Measurements from ENCODE around the gene OR8B12.
"Not testable (repeated sequence)": the region's sequence is repeated elsewhere in the genome, so short reads cannot be mapped to it uniquely, and the experiment has no call there.

The OR8B12 gene

DNA sequence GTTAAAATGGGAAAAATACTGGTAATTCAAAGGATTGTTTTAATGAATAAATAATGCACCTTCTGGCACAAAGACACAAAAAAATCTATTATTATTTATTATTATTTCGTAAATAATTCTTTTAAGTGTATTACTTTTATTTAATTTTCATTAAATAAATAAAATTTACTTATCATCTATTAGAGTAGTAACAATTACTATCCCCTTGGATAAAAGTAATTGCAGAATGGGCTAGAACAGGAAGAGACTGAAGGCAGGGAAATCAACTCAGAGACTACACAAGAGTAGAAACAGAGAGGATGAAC, 23.0 kb downstream of the OR8B12 start:
- in situ Hi-C loops (cut with HindIII; ENCODE audit: low pct_ligation_motif_present, low sequenced_read_pairs) = no loop called here
- no peak for DNase-seq
- Histone ChIP-seq H3K36me3 (replicated peaks) (no peaks in the 10 kb centered on the region), H3K27me3 (replicated peaks) (no peaks in the 10 kb centered on the region), H3K4me3 (ENCODE audit: low read depth, low read length) (no peak overlapping the region), H3K27ac (no peak overlapping the region)
- TF ChIP-seq, protein P1, sequence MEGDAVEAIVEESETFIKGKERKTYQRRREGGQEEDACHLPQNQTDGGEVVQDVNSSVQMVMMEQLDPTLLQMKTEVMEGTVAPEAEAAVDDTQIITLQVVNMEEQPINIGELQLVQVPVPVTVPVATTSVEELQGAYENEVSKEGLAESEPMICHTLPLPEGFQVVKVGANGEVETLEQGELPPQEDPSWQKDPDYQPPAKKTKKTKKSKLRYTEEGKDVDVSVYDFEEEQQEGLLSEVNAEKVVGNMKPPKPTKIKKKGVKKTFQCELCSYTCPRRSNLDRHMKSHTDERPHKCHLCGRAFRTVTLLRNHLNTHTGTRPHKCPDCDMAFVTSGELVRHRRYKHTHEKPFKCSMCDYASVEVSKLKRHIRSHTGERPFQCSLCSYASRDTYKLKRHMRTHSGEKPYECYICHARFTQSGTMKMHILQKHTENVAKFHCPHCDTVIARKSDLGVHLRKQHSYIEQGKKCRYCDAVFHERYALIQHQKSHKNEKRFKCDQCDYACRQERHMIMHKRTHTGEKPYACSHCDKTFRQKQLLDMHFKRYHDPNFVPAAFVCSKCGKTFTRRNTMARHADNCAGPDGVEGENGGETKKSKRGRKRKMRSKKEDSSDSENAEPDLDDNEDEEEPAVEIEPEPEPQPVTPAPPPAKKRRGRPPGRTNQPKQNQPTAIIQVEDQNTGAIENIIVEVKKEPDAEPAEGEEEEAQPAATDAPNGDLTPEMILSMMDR (IDR thresholded peaks at IDR 0.05; ENCODE audit: low read depth, low read length, missing control alignments) = no peak

DNA sequence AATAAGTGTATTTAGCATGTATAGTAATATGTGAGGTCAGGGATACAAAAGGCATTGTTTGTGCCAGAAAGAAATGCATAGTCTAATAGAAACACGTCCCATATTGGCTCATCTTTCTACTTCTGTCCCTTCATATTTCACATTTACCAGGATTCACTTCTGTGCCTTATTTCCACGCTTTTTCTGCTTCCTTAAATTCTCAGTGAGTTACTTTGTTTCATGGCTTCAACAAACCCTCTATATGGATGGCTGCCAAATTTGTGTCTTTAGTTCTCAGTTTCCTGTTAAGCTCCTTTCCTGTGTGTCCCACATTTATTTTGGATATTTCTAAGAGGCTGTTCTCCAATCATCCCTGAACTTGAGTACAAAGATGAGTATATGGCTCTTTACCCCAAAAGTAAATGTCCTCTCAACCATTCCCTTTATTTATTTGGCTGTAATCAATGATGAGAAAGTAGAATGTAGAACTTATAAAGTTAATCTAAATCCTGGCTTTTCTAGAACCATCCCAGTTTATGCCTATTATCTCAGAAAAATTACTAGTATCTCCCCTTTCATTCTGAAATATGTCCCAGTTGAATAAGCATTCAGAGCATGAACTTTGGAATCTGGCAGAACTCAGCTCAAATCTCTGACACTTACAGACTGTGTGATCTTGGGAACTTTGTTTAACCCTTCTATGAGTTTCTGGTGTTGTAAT, 23.5 kb downstream of the OR8B12 start:
- in situ Hi-C loops (cut with HindIII; ENCODE audit: low pct_ligation_motif_present, low sequenced_read_pairs) = no loop called here
- Histone ChIP-seq H3K27ac (no peak overlapping the region), H3K27me3 (replicated peaks) (no peaks in the 10 kb centered on the region), H3K4me3 (ENCODE audit: low read depth, low read length) (no peak overlapping the region), H3K36me3 (replicated peaks) (no peaks in the 10 kb centered on the region)
- DNase-seq = no peak
- TF ChIP-seq, protein P1 (IDR thresholded peaks at IDR 0.05; ENCODE audit: low read depth, low read length, missing control alignments) = no peak

DNA sequence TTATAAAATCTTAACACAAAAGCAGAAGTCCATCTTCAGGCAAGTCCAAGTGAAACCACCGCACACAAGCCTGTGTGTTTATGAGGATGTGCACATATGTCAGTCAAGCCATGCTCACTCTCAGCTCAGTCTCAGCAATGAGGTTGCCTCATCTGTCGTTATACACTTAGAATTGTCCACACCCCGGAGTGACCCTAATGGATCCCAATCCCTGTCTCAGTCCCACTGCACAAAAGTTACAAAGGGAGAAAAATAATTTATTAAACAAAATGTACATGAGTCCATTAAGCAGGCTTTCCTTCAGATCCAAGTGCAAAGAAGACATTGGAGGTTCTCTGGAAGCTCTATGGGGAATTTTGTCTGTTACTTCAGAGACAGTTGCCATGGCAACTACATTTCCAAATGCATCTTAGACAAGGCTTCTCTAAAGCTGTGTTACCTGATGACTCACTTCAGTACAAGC, 24.4 kb downstream of the OR8B12 start:
- Histone ChIP-seq H3K4me3 (ENCODE audit: low read depth, low read length) (no peak overlapping the region), H3K36me3 (replicated peaks) (no peaks in the 10 kb centered on the region), H3K27me3 (replicated peaks) (no peaks in the 10 kb centered on the region), H3K27ac (no peak overlapping the region)
- in situ Hi-C loops (cut with HindIII; ENCODE audit: low pct_ligation_motif_present, low sequenced_read_pairs) = no loop called here
- peak; percentile 16 for DNase-seq
- TF ChIP-seq, protein P1 (IDR thresholded peaks at IDR 0.05; ENCODE audit: low read depth, low read length, missing control alignments) = no peak

GRCh38 chr11:124517314-124517713, 26.1 kb downstream of the OR8B12 start:
- H3K4me3 ChIP-seq (ENCODE audit: low read depth, low read length) = no peak overlapping the region
- TF ChIP-seq, protein P1 (IDR thresholded peaks at IDR 0.05; ENCODE audit: low read depth, low read length, missing control alignments) = no peak
- no peaks in the 10 kb centered on the region for H3K27me3 ChIP-seq (replicated peaks)
- H3K27ac ChIP-seq = no peak overlapping the region
- no peak for DNase-seq
- no peaks in the 10 kb centered on the region for H3K36me3 ChIP-seq (replicated peaks)
- in situ Hi-C loops (cut with HindIII; ENCODE audit: low pct_ligation_motif_present, low sequenced_read_pairs) = no loop called here

DNA sequence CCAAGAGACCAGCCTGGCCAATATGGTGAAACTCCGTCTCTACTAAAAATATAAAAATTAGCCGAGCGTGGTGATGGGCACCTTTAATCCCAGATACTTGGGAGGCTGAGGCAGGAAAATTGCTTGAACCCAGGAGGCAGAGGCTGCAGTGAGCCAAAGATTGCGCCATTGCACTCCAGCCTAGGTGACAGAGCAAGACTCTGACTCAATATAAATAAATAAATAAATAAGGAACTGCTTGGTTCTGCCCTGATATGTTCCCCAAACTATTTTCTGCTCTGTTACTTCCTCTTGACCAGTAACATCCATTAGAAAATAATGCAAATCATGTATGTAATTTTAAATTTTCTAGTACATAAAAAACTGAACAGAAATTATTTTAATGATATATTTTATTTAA, 28.8 kb downstream of the OR8B12 start:
- in situ Hi-C loops (cut with HindIII; ENCODE audit: low pct_ligation_motif_present, low sequenced_read_pairs); H3K27ac ChIP-seq; H3K4me3 ChIP-seq (ENCODE audit: low read depth, low read length); H3K36me3 ChIP-seq (replicated peaks); H3K27me3 ChIP-seq (replicated peaks); DNase-seq: not testable (repeated sequence)

- H3K36me3 ChIP-seq (replicated peaks) = no peaks in the 10 kb centered on the region
- H3K27ac ChIP-seq = no peak overlapping the region
- no peaks in the 10 kb centered on the region for H3K27me3 ChIP-seq (replicated peaks)
- no peak overlapping the region for H3K4me3 ChIP-seq (ENCODE audit: low read depth, low read length)
- in situ Hi-C loops (cut with HindIII; ENCODE audit: low pct_ligation_motif_present, low sequenced_read_pairs) = no loop called here
- DNase-seq = no peak
- TF ChIP-seq, protein P1 (IDR thresholded peaks at IDR 0.05; ENCODE audit: low read depth, low read length, missing control alignments) = no peak
Measured at GRCh38 chr11:124514131-124514530, 29.3 kb downstream of the OR8B12 start.

All from brain microvascular endothelial cell (primary cell).